GM08714 (cell line): ENCODE measurements around the gene SDHA.
A peak's percentile ranks its signal among the peaks of the same experiment; 100 is the strongest.
"Not testable (repeated sequence)": the region's sequence is repeated elsewhere in the genome, so short reads cannot be mapped to it uniquely, and the experiment has no call there.

Experiments used
- H3K4me3 ChIP-seq: fragments of 200-500 bp; sonication (Bioruptor generic); 2 replicates; pipeline ENCODE4 v1.5.1; 2014; ENCODE audit warnings: mild to moderate bottlenecking, low read length, inconsistent platforms
- ZNF274 ChIP-seq: IDR thresholded peaks from 2 replicates; pipeline ENCODE4 v1.6.1; 2012; ENCODE audit warnings: mild to moderate bottlenecking, low read depth, low read length

The SDHA gene

GRCh38 chr5:189976-190365 is 28.1 kb upstream of the SDHA start:
- H3K4me3 ChIP-seq = no peak overlapping the region
- no peak for TF ChIP-seq ZNF274

GRCh38 chr5:190366-191035 is 27.6 kb upstream of the SDHA start:
- TF ChIP-seq ZNF274 = no peak
- no peak overlapping the region; the same call in 1 of the 2 replicates for H3K4me3 ChIP-seq

GRCh38 chr5:191036-191948 is 26.8 kb upstream of the SDHA start, which contains the start of gene LRRC14B:
Gene LRRC14B (plus strand): TSS chr5:191495. CDS start chr5:191539, 44 bp downstream.
- H3K4me3 ChIP-seq = peak within 1 kb of the TSS; percentile 35; the same call in 1 of the 2 replicates
- no peak for TF ChIP-seq ZNF274

DNA sequence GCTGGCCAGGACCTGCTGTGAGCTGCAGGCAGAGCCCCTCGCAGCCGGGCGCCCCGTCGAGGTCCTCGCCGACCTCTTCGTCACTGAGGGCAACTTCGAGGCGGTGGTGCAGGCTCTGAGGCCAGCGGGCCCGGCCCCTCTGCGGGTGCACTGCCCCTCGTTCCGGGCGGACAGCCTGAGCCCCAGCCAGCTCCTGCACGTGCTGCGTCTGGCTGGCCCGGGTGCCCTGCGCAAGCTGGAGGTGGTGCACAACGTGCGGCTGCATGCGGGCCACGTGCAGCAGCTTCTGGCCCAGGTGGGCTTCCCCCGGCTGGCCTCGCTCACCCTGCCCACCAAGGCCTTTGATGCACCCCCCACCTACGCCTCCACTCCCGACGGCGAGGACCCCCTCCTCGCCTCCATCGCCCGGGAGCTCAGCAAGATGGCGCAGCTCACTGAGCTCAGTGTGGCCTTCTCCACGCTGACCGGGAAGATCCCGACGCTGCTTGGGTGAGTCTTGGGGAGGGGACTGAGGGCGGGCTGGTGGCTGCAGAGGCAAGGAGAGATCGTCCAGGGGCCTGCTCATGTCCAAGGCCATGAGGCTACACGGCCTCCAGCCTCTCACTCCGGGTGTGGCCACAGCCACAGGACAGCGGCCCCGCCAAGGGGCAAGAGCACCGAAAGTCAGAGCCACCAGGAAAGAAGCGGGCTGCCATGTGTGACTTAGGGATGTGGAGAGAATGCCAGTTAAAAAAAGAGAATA is 26.0 kb upstream of the SDHA start:
- no peak for TF ChIP-seq ZNF274
- H3K4me3 ChIP-seq = peak overlapping the region; percentile 35; the same call in 1 of the 2 replicates

DNA sequence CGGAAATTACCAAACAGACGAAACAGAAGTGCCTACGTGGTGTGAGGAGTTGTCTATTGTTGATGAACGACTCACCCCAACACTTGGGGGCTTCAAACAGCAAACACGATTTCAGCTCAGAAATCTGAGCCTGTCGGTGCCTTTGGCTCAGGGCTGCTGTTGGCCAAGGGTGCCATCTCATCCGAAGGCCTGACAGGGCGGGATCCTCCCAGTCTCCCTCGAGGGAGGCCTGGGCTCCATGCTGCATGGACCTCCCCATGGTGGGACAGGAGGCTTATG is 25.5 kb upstream of the SDHA start:
- no peak overlapping the region for H3K4me3 ChIP-seq
- TF ChIP-seq ZNF274 = no peak

DNA sequence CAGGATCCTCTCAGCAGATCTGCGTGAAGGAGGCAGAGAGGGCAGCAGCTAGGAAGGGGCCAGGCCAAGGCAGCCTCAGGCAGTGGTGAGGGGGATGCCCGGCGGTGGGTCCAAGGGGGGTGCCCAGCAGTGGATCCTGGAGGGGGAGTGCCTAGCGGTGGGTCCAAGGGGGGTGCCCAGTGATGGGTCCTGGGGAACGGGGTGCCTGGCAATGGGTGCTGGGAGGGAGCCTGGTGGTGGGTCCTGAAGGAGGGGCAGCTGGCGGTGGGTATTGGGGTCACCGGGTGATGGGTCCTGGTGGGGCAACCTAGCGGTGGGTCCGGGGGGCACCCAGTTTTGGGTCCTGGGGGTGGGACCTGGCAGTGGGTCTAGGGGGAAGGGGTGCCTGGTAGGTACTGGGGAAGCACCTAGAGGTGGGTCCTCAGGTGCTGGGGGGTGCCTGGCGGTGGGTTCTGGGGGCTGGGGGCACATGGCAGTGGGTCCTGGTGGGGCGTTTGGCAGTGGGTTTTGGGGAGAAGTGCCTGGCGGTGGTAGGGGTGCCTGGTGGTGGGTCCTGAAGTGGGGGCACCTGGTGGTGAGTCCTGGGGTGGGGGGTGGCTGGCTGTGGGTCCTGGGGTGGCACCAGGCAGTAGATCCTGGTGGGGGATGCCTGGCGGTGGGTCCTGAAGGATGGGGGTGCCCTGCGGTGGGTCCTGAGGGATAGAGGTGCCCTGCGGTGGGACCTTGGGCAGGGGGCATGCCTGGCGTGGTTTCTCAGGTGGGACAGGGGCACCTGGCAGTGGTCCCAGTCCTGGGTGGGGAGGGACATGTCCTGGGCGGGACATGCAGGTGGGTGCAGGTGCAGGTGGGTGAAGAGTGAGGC is 24.9 kb upstream of the SDHA start:
- no peak for TF ChIP-seq ZNF274

GRCh38 chr5:194102-194501 is 24.0 kb upstream of the SDHA start:
- TF ChIP-seq ZNF274 = no peak
- no peak overlapping the region for H3K4me3 ChIP-seq

More for the DNA sequence above, 24.9 kb upstream of the SDHA start:
- no peak overlapping the region for H3K4me3 ChIP-seq

GRCh38 chr5:194603-195209 is 23.4 kb upstream of the SDHA start:
- no peak for TF ChIP-seq ZNF274

GRCh38 chr5:195401-196160 is 22.5 kb upstream of the SDHA start:
- no peak for TF ChIP-seq ZNF274
- no peak overlapping the region for H3K4me3 ChIP-seq

More at GRCh38 chr5:194603-195209, 23.4 kb upstream of the SDHA start:
- no peak overlapping the region for H3K4me3 ChIP-seq

GRCh38 chr5:196350-196749 is 21.8 kb upstream of the SDHA start:
- no peak overlapping the region for H3K4me3 ChIP-seq
- no peak for TF ChIP-seq ZNF274

DNA sequence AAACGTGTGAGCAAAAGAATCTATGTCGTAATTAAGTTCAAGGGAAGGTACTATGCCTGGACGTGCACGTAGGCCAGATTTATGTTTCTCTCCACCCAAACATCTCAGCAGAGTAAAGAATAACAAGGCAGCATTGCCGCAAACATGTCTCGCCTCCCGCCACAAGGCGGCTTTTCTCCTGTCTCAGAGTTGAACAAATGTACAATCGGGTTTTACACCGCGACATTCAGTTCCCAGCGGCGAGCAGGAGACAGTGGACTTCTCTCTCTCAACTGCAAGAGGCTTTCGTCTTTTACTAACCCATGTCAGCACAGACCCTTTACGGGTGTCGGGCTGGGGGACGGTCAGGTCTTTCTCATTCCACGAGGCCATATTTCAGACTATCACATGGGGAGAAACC is 21.1 kb upstream of the SDHA start:
- not testable (repeated sequence) for H3K4me3 ChIP-seq

- TF ChIP-seq ZNF274 = no peak
Observed at GRCh38 chr5:197892-198489, 20.1 kb upstream of the SDHA start.

More at GRCh38 chr5:197892-198489, 20.1 kb upstream of the SDHA start:
- no peak overlapping the region for H3K4me3 ChIP-seq
